Esophagus squamous epithelium (tissue), 4 donors: ENCODE measurements around the gene AAMDC.
"Not testable (repeated sequence)": the region's sequence is repeated elsewhere in the genome, so short reads cannot be mapped to it uniquely, and the experiment has no call there.

Experiments used
- POLR2A ChIP-seq, 4 donors: fragments of 450-650 bp; IDR thresholded peaks; one replicate each; pipeline ENCODE4 v1.6.1; 2017; ENCODE audit warnings: antibody characterized with exemption in 4 of 4, mild to moderate bottlenecking in 4 of 4, moderate library complexity in 3 of 4
- TF ChIP-seq, protein P1 (sequence below), 6 experiments: fragments of 450-650 bp in 4 of 6; fragments of 200-600 bp in 2 of 6; sonication (generic) in 2 of 6; IDR thresholded peaks; one replicate each; pipeline ENCODE4 v1.5.1; 2016 to 2019; ENCODE audit warnings: antibody characterized with exemption in 6 of 6, mild to moderate bottlenecking in 4 of 6, moderate library complexity in 4 of 6

DNA sequence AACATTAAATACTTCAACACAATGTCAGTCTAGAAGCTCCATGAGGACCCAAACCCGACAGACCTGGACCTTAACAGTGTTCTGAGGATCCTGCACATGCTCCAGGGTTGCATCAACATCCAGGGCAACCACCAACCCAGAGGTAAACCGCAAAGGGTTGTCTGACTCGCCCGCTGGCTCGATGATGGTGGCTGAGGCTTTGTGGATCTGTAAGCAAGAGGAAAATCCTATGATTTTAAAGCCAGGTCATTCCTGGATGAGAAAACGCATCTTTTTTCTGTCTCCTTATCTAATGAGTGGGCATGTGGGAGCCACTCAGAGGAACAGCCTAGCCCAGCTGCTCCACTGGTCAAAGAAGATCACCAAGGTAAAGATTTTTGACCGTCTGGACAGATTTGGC is 70.3 kb downstream of the AAMDC start:
- TF ChIP-seq, protein P1, sequence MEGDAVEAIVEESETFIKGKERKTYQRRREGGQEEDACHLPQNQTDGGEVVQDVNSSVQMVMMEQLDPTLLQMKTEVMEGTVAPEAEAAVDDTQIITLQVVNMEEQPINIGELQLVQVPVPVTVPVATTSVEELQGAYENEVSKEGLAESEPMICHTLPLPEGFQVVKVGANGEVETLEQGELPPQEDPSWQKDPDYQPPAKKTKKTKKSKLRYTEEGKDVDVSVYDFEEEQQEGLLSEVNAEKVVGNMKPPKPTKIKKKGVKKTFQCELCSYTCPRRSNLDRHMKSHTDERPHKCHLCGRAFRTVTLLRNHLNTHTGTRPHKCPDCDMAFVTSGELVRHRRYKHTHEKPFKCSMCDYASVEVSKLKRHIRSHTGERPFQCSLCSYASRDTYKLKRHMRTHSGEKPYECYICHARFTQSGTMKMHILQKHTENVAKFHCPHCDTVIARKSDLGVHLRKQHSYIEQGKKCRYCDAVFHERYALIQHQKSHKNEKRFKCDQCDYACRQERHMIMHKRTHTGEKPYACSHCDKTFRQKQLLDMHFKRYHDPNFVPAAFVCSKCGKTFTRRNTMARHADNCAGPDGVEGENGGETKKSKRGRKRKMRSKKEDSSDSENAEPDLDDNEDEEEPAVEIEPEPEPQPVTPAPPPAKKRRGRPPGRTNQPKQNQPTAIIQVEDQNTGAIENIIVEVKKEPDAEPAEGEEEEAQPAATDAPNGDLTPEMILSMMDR (IDR thresholded peaks at IDR 0.05) = not testable (repeated sequence)
- not testable (repeated sequence) for TF ChIP-seq POLR2A (IDR thresholded peaks at IDR 0.05)
